ENCODE results near the gene PTPRN. TPM values are rescaled to one million over a fixed set of nuclear protein-coding genes. Genes with fewer than 3 reads are reported as not detected.

PTPRN gene
- total RNA-seq, 1 experiment from 2014 or later = 6.5 TPM

DNA sequence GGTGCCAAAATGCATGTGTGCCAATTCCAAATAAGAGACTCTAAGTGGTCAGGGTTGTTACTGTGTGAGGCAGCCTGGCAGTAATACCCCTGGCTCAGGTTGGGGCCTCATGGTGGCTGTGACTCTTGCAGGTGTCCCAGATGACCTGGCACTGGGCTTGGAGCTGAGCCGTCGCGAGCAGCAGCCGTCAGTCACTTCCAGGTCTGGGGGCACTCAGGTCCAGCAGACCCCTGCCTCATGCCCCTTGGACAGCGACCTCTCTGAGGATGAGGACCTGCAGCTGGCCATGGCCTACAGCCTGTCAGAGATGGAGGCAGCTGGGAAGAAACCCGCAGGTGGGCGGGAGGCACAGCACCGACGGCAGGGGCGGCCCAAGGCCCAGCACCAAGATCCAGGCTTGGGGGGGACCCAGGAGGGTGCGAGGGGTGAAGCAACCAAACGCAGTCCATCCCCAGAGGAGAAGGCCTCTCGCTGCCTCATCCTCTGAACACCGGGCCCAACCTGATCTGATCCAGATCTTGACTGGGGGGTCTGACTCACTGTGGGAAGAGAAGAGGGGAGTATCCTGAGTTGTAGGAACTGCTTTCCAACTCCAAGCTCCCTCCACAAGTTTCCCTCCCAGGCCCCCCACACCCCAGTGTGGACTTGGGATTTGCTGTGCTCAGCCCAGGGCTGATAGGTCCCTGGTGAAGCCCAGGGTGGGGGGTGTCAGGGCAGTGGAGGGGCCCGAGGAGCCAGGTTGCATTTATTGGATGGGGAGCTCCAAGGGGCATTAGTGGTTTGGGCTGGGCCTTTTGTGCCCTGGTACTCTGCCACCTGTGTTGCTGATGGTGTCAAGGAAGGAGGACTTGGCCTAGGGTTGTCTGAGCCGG, 24.5 kb downstream of the PTPRN start:
- H3K14ac ChIP-seq (ENCODE audit: insufficient read depth, low read length) = no peak overlapping the region
- no peak overlapping the region for H4K91ac ChIP-seq (ENCODE audit: insufficient read length, low read depth, low read length)
- no peak overlapping the region for H3K27ac ChIP-seq (ENCODE audit: insufficient read length, low read depth, low read length)
- H3K27me3 ChIP-seq (ENCODE audit: insufficient read depth, low read length) = no peaks in the 10 kb centered on the region
- no CpG with 5 or more reads among the region's 16 CpGs for WGBS (ENCODE audit: extremely low coverage, insufficient read length, low lambda C conversion rate)
- no peak for DNase-seq
- no peak overlapping the region for H3K4ac ChIP-seq (ENCODE audit: low read depth, low read length)
- no peaks in the 10 kb centered on the region for H4K20me1 ChIP-seq (ENCODE audit: control insufficient read depth, insufficient read depth, insufficient read length)
- H3T11ph ChIP-seq (ENCODE audit: low read length) = no peak overlapping the region
- H3K79me1 ChIP-seq (ENCODE audit: insufficient read depth, low read depth, low read length, poor library complexity, severe bottlenecking) = no peaks in the 10 kb centered on the region
- no peak overlapping the region for H3K9ac ChIP-seq (ENCODE audit: extremely low read depth, insufficient read length, low read length)
- no peak overlapping the region for H4K8ac ChIP-seq (replicated peaks; ENCODE audit: insufficient read length, low read depth, low read length)
- H3K56ac ChIP-seq (ENCODE audit: insufficient read length, low read depth, low read length) = no peak overlapping the region
- no peaks in the 10 kb centered on the region for H3K9me3 ChIP-seq (ENCODE audit: control insufficient read depth, low read depth, low read length)
- H3K18ac ChIP-seq (ENCODE audit: insufficient read length, low read depth, low read length) = no peak overlapping the region
- no peaks in the 10 kb centered on the region for H3K79me2 ChIP-seq (ENCODE audit: insufficient read depth, low read length)
- no peak overlapping the region for H2BK20ac ChIP-seq (ENCODE audit: low read depth, low read length, poor library complexity, severe bottlenecking)
- no peaks in the 10 kb centered on the region; the same call in 1 of the 2 replicates for H3K4me1 ChIP-seq (ENCODE audit: insufficient read depth, low read length)
- Mint-ChIP-seq H3K4me3 (no peak overlapping the region), H3K27ac (no peak overlapping the region), H3K4me1 (peaks cover 14 to 19% of the 10 kb centered on the region in 2 experiments), H3K27me3 (ENCODE audit: low read depth) (no peaks in the 10 kb centered on the region), H3K9me3 (no peaks in the 10 kb centered on the region), H3K36me3 (ENCODE audit: insufficient read depth in 1 of 3, low read depth in 3 of 3) (peaks cover 4 to 34% (median 17%) of the 10 kb centered on the region in 3 experiments; a peak in 6 of 7 replicates)
- no peak overlapping the region for H2AK5ac ChIP-seq (ENCODE audit: insufficient read length, low read length)
- no peak overlapping the region for H3K4me2 ChIP-seq (ENCODE audit: insufficient read depth, insufficient read length, low read length)
- TF ChIP-seq, protein P1, sequence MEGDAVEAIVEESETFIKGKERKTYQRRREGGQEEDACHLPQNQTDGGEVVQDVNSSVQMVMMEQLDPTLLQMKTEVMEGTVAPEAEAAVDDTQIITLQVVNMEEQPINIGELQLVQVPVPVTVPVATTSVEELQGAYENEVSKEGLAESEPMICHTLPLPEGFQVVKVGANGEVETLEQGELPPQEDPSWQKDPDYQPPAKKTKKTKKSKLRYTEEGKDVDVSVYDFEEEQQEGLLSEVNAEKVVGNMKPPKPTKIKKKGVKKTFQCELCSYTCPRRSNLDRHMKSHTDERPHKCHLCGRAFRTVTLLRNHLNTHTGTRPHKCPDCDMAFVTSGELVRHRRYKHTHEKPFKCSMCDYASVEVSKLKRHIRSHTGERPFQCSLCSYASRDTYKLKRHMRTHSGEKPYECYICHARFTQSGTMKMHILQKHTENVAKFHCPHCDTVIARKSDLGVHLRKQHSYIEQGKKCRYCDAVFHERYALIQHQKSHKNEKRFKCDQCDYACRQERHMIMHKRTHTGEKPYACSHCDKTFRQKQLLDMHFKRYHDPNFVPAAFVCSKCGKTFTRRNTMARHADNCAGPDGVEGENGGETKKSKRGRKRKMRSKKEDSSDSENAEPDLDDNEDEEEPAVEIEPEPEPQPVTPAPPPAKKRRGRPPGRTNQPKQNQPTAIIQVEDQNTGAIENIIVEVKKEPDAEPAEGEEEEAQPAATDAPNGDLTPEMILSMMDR (conservative IDR thresholded peaks at IDR 0.05) = no peak
- no peak overlapping the region for H2BK12ac ChIP-seq (ENCODE audit: insufficient read length, low read depth, low read length)
- H3K23me2 ChIP-seq (ENCODE audit: insufficient read length, low read depth, low read length, poor library complexity, severe bottlenecking) = peaks cover 6% of the 10 kb centered on the region
- no peak overlapping the region for H2AFZ ChIP-seq (ENCODE audit: low read length)
- no peak overlapping the region for H2BK15ac ChIP-seq (ENCODE audit: low read depth, low read length)
- no peak overlapping the region for H2BK120ac ChIP-seq (ENCODE audit: low read depth, low read length, poor library complexity, severe bottlenecking)
- H3K23ac ChIP-seq (ENCODE audit: insufficient read length, low read depth, low read length) = no peak overlapping the region
- no peak overlapping the region for H4K5ac ChIP-seq (ENCODE audit: insufficient read length, low read depth, low read length)
- H2BK5ac ChIP-seq (ENCODE audit: insufficient read length, low read length) = no peak overlapping the region

Measured in H9 (cell line).